GM10248 (cell line): Measurements from ENCODE around the gene APBB1IP.
"Not testable (repeated sequence)": the region's sequence is repeated elsewhere in the genome, so short reads cannot be mapped to it uniquely, and the experiment has no call there.

Experiments
- CTCF ChIA-PET: fragments of 300-600 bp; sonication (Branson Sonifier 250); formaldehyde crosslinking; extraction: SDS; loops from one replicate; lab custom pipeline; 2021; ENCODE audit warnings: antibody characterized with exemption; lab: Yijun Ruan, JAX
- POLR2A ChIA-PET: fragments of 350-650 bp; sonication (Branson Sonifier 250); formaldehyde crosslinking; extraction: SDS; loops from one replicate; lab custom pipeline; 2020; ENCODE audit warnings: antibody characterized with exemption; lab: Yijun Ruan, JAX
- DNase-seq: peaks from one replicate; pipeline ENCODE4 v3.0.0; 2012; ENCODE audit errors: extremely low spot score
- TF ChIP-seq, protein P1 (sequence below): IDR thresholded peaks from 2 replicates; pipeline ENCODE4 v1.5.1; 2012; ENCODE audit warnings: mild to moderate bottlenecking, low read depth; ENCODE audit errors: extremely low read depth, missing control alignments, control extremely low read depth

Gene APBB1IP

GRCh38 chr10:26567351-26567721, 129.2 kb downstream of the APBB1IP start:
- ChIA-PET CTCF (interaction anchor here (2.4 kb wide), 1 partner anchor 11 kb away, joined by 10 read pairs; no protein-coding TSS in a partner anchor), POLR2A (no interaction called here)
- DNase-seq, result no peak
- TF ChIP-seq, protein P1, sequence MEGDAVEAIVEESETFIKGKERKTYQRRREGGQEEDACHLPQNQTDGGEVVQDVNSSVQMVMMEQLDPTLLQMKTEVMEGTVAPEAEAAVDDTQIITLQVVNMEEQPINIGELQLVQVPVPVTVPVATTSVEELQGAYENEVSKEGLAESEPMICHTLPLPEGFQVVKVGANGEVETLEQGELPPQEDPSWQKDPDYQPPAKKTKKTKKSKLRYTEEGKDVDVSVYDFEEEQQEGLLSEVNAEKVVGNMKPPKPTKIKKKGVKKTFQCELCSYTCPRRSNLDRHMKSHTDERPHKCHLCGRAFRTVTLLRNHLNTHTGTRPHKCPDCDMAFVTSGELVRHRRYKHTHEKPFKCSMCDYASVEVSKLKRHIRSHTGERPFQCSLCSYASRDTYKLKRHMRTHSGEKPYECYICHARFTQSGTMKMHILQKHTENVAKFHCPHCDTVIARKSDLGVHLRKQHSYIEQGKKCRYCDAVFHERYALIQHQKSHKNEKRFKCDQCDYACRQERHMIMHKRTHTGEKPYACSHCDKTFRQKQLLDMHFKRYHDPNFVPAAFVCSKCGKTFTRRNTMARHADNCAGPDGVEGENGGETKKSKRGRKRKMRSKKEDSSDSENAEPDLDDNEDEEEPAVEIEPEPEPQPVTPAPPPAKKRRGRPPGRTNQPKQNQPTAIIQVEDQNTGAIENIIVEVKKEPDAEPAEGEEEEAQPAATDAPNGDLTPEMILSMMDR, result no peak

DNA sequence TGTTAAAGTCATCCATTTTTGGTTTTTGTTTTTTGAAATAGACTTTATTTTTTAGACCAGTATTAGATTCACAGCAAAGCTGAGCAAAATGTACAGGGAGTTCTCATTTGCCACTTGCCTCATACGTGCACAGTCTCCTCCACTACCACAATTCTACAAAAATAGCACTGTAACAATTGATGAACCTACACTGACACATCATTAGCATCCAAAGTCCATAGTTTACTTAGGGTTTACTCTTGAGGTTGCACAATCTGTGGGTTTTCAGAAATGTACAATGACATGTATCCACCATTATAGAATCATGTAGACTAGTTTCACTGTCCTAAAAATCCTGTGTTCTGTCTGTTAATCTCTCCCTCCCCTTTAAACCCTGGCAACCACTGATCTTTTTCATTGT, 133.5 kb downstream of the APBB1IP start:
- TF ChIP-seq, protein P1, result no peak
- POLR2A ChIA-PET, result no interaction called here
- DNase-seq, result no peak
- CTCF ChIA-PET, result interaction anchor here (1.2 kb wide), 1 partner anchor 14 kb away, joined by 3 read pairs; no protein-coding TSS in a partner anchor

DNA sequence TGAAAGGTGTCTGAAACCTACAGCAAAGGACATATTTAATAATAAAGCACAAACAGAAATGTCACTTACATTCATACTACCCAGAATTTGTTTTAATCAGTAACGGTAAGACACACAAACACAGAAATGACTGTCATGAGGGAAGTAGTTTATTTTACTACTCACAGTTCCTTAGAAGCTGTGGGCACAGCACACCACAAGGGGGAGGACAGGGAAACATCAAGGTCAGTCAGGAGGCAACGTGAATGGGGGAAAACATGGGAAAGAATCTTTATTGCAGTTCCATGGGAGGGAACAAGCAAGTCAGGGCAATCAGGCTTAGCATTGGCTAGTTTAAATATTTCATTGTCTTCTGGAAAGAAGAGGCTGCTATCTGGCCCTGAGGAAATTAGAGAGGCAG, 135.5 kb downstream of the APBB1IP start:
- CTCF ChIA-PET, result no interaction called here
- POLR2A ChIA-PET, result no interaction called here
- DNase-seq, result no peak
- TF ChIP-seq, protein P1, result no peak

- ChIA-PET POLR2A (no interaction called here), CTCF (interaction anchor here (1.2 kb wide), 1 partner anchor 12 kb away, joined by 3 read pairs; no protein-coding TSS in a partner anchor)
- TF ChIP-seq, protein P1, result no peak
- DNase-seq, result peak; percentile 54
These were observed 136.6 kb downstream of the APBB1IP start for GRCh38 chr10:26574783-26575182.

GRCh38 chr10:26578371-26578770, 140.2 kb downstream of the APBB1IP start:
- DNase-seq, CTCF ChIA-PET, POLR2A ChIA-PET: not testable (repeated sequence)

DNA sequence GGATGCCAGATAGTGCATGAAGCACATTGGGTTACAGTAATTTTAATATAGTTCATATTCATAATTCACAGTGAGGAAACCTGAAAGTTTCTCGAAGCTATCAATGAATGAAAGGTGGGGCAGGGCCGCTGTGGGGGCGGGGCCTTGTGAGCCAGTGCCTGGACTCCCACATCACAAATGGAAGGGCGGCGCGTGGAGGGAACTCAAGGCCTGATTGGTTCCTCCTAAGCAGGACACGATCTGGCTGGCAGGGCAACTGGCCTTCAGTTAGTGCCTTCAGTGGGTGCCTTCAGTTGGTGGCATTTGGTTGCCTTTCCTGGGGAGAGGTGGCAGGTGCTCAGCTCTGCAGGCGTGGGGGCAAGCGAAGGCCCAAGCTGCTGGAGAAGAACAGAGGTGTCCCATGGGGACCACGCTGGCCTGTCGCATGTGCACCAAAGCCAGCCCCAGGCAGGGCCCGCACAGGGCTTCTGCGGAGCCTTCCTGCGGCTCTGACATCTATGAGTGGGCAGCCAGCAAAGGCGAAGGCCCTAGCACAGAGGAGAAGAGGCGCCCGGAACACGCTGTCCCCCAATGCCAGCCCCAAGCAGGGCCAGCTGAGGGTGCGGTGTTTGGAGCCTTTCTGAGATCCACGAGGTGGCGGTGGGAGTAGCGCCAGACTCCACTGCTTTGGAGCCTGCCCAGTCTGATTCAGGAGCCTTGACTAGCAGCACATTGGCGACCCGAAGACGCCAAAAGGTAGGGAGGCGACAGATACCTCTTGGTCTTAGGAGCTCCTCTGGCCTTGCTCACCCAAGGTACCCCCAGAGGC, 141.3 kb downstream of the APBB1IP start:
- TF ChIP-seq, protein P1, result no peak
- DNase-seq, result no peak
- ChIA-PET POLR2A (no interaction called here), CTCF (interaction anchor here (0.7 kb wide), 1 partner anchor 15 kb away, joined by 3 read pairs; no protein-coding TSS in a partner anchor)

DNA sequence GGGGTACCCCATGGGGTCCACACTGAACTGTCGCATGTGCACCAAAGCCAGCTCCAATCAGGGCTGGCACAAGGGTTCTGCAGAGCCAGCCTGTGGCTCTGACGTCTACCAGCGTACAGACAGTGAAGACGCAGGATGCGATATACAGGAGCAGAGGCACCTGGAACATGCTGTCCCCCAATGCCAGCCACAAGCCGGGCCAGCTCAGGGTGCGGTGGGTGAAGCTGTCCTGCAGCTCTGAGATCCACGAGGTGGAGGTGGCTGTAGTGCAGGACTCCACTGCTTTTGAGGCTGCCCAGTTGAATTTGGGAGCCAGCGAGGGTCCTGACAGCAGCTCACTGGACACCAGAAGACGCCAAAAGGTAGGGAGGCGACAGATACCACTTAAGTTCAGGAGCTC, 148.1 kb downstream of the APBB1IP start:
- no peak for DNase-seq
- TF ChIP-seq, protein P1, result no peak
- CTCF ChIA-PET, result interaction anchor here (1.0 kb wide), 1 partner anchor 26 kb away, joined by 3 read pairs; no protein-coding TSS in a partner anchor
- POLR2A ChIA-PET, result no interaction called here
